Activated CD8-positive, alpha-beta memory T cell treated with anti-CD3 and anti-CD28 coated beads, Interleukin-2, amount 50 U/mL, for 48 hours (primary cell): ENCODE data around the gene IL18R1.
"Not testable (repeated sequence)": the region's sequence is repeated elsewhere in the genome, so short reads cannot be mapped to it uniquely, and the experiment has no call there.

Experiments used
- DNase-seq: peaks from one replicate; pipeline ENCODE4 v3.0.0-alpha.2; 2020

Gene IL18R1, protein sequence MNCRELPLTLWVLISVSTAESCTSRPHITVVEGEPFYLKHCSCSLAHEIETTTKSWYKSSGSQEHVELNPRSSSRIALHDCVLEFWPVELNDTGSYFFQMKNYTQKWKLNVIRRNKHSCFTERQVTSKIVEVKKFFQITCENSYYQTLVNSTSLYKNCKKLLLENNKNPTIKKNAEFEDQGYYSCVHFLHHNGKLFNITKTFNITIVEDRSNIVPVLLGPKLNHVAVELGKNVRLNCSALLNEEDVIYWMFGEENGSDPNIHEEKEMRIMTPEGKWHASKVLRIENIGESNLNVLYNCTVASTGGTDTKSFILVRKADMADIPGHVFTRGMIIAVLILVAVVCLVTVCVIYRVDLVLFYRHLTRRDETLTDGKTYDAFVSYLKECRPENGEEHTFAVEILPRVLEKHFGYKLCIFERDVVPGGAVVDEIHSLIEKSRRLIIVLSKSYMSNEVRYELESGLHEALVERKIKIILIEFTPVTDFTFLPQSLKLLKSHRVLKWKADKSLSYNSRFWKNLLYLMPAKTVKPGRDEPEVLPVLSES

GRCh38 chr2:102355526-102356380 lies at the start of gene IL18R1:
Gene IL18R1, plus strand, starts transcription at chr2:102355796. Its CDS starts 6,865 bp downstream, at chr2:102362661.
- peak; percentile 88 for DNase-seq

DNA sequence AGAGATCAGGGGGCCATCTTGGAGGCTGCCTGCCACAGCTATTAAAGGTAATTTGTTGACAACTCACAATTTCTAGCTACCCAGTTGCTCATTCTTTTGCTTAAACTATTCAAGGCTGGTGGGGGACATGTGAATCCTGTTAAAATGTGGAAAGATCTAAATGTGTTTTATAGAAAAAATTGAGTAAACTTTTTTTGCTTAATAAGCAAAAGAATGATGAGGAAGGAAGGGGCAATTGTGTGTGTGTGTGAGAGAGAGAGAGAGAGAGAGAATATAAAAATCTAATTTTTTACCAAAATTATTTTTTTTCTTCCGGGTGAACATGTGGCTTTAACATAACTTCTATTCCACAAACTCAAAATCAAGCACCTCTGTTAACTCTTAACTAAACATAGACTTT lies 49.5 kb upstream of the IL18R1 start:
- DNase-seq: no peak

DNA sequence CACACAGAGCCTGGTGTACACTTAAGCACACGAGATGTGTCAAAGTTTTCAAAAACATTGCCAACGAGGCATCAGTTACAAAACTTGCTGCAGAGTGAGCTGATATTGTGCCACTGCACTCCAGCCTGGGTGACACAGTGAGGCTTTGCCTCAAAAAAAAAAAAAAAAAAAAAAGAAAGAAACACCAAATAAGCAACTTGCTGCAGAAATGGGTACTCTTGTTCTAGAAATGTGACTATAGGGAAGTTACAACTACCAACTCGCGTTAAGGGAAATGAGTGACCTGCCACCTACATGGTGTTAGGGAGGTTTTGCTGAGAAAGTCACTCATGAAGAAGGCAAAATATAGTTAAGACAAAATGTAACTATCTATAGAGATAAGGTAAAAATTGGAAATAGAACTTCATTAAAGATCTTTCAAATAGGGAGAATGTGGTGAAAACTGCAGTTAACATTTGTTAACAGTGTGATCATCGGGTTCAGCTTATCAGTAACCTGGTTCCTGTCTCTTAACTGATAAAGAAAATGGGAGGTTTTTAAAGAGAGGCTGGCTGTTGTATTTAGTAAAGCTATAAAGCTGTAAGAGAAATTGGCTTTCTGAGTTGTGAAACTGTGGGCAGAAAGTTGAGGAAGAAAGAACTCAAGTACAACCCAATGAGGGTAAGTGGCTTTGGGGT lies 44.5 kb upstream of the IL18R1 start, which contains the start of gene IL1RL1:
IL1RL1 (plus strand) TSS at position 600 of the 677 bp plus-strand sequence. CDS start 26,702 bp downstream, outside the sequence.
- no peak for DNase-seq

GRCh38 chr2:102313025-102313424 lies 42.6 kb upstream of the IL18R1 start:
- no peak for DNase-seq

- DNase-seq: no peak
Measured at GRCh38 chr2:102313471-102313870, 42.1 kb upstream of the IL18R1 start.

GRCh38 chr2:102313950-102314349 lies 41.6 kb upstream of the IL18R1 start:
- no peak for DNase-seq

DNA sequence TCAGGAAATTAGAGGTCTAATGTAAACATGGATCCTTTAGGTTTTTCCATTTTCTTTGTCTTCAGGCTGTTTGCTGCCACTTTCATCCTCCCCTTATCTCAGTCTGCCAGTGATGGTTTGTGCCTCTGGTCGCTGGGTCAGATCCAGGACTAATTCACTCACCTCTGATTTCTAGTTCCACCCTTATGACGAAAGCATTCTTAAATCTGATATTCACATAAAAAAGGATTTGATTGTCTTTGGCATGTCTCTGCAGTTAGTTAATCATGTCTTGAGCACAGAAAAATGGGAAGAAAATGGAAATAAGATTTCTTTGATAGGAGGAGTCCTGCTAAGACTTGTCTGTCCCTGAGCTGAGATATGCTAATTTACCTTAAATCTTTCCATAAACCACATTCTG lies 39.7 kb upstream of the IL18R1 start:
- DNase-seq: no peak

GRCh38 chr2:102317715-102318114 lies 37.9 kb upstream of the IL18R1 start:
- DNase-seq: no peak

GRCh38 chr2:102318437-102318836 lies 37.2 kb upstream of the IL18R1 start:
- no peak for DNase-seq

GRCh38 chr2:102321941-102322719 lies 33.5 kb upstream of the IL18R1 start:
- DNase-seq: no peak

GRCh38 chr2:102324914-102325313 lies 30.7 kb upstream of the IL18R1 start:
- DNase-seq: not testable (repeated sequence)

- no peak for DNase-seq
Measured at GRCh38 chr2:102331311-102331980, 24.1 kb upstream of the IL18R1 start.

- no peak for DNase-seq
Measured at GRCh38 chr2:102334486-102334885, 21.1 kb upstream of the IL18R1 start.

DNA sequence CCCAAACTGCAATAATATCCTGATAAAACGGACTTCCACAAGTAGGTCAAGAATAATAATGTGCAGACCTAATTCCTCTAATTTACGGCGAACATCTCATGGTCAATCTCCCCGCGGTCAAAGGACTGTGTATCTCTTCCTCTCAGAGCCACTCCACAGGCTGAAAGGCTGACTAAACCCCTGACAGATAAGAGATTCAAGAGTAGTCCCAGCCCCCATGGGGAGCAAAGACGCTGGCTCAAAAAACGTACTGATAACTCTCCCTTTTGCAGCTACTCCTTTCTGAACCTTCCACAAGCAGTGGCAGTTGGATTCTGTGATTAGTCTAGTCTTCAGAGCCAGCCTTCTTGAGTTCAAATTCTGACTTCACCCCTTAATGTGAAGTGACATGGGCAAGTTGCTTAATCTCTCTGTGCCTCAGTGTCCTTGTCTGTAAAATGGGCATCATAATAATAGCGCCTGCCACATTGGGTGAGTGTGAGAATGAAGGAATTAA lies 19.7 kb upstream of the IL18R1 start:
- DNase-seq: no peak

DNA sequence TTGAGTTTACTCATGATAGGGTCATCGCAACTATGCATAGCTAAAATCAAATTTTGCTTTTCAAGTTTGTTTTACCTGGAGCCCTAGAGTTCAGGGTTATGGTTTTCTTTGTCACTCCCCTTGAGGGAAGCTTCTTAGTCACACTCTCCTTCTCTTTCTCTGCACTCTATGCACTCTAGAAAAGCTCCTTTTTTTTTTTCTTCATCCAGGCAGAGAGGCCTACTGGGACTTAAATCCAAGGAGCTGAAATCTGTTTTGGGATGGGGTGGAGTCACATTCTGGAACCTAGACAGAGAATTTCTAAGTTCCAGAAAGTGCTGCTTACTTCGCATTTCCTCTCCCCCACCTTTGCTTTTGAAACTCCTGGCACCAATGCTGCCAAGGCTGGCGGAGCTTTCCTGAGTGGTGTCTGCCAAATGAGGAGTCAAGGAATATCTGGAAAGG lies 19.1 kb upstream of the IL18R1 start:
- no peak for DNase-seq

DNA sequence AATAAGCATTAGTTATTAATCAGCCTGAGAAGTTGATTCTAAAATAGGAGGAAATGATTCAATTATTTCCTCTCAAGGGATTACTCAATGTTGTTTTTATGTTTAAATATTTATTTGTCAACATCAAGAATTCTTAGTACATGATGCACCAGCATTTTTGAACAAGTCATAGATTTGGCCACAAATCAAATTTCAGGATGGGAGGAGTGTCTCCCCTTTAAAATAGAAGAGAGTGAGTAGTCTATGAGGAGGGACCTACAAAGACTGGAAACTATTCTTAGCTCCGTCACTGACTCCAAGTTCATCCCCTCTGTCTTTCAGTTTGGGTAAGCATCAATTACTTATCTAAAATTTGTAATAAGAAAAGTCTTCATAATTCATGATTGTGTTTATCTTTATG lies 18.6 kb upstream of the IL18R1 start:
- DNase-seq: no peak

DNA sequence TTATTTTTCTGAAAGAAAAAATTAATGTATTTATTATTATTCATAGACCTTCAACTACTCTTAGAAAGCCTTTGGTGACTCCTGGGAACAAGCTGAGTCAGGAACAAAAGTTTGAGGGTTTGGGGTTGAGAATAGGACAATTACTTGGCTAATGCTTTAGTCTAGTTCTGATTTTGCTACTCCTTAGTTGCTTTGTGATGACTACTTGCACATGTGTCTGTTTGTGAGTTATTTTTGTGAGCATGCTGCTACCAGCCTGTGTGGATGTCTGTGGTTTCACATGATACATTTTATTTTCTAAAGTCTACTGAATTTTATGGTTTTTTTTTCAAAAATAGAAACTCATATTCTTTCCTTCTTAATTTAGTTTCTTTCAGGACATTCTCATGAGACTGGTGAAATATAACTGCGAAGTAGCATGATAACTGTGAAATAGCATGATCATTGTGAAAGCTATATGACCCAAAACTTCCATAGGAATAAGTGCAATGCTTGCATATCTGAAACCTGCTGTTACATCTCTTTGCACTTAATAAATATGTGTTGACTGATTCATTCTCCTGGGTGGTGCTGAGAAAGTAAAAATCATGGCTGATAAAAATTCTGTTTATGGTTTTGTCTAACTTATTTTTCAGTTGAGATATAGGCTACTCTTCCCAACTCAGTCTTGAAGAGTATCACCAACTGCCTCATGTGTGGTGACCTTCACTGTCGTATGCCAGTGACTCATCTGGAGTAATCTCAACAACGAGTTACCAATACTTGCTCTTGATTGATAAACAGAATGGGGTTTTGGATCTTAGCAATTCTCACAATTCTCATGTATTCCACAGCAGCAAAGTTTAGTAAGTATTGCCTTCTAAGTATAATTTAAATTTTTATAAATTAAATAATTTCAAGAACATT lies 17.9 kb upstream of the IL18R1 start:
- no peak for DNase-seq

DNA sequence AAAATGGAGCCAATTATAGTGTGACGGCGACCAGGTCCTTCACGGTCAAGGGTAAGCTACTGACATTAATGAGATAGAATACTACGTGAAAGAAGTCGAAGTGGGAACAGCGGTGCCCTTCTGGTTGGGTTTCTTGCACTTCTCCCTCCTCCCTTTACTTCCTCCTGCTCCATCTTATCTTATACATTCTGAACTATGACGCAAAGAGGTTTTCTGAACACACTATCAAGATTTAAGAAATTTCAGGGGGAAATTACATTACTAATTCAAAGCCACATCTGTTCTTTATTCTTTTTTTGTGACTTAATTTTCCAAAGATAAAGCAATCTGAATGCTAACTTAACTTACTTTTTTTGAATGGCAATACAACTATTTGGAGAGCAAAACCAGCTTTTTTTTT lies 14.8 kb upstream of the IL18R1 start:
- DNase-seq: no peak

GRCh38 chr2:102342888-102343287 lies 12.7 kb upstream of the IL18R1 start:
- DNase-seq: no peak

- DNase-seq: no peak
Measured at GRCh38 chr2:102344397-102344796, 11.2 kb upstream of the IL18R1 start.
